Esophagus mucosa (tissue), 1 donor: ENCODE data around the gene CIAO2B. TPM values are rescaled to one million over a fixed set of nuclear protein-coding genes. Genes with fewer than 3 reads are reported as not detected.

Experiments used
- ATAC-seq: fragments of 200-7000 bp; cut with Tn5 transposase; one replicate; pipeline ENCODE4 v1.9.1; 2020
- total RNA-seq: library from RNA; stranded (reverse); gene quantifications from one replicate; pipeline ENCODE4 v1.2.4, GENCODE V29; 2023
- donor health status: DM: yes; HTN: yes; CAD: no.

Gene CIAO2B
- total RNA-seq, 1 donor from 2014 or later = 125 TPM

DNA sequence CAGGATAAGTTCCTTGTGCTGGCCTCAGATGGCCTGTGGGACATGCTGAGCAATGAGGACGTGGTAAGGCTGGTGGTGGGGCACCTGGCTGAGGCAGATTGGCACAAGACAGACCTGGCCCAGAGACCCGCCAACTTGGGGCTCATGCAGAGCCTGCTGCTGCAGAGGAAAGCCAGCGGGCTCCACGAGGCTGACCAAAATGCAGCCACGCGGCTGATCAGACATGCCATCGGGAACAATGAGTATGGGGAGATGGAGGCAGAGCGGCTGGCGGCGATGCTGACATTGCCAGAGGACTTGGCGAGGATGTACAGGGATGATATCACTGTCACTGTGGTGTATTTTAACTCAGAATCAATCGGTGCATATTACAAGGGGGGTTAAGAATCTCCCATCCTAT lies 48.7 kb downstream of the CIAO2B start:
- no peak for ATAC-seq

DNA sequence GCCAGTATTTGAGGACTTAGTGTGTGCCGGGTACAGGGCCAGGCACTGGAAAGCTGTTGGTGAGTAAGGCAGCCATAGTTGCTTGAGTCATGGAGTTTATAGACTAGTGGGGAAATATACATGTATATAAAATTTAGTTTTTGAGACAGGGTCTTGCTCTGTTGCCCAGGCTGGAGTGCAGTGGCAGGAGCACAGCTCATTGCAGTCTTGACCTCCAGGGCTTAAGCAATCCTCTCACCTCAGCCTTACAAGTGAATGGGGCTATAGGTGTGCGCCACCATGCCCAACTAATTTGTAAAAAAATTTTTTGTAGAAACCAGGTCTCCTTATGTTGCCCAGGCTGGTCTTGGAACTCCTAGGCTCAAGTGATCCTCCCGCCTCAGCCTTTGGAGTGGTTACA lies 51.5 kb downstream of the CIAO2B start:
- ATAC-seq = no peak

Other genes with a start within 250 kb of the CIAO2B start
- 13.1 TPM for gene CMTM4, start 237.7 kb downstream of the CIAO2B start, total RNA-seq
- gene DYNC1LI2, start 182.8 kb downstream of the CIAO2B start, total RNA-seq = 69.4 TPM
- gene TERB1, start 132.8 kb downstream of the CIAO2B start, total RNA-seq = 0.08 TPM
- gene NAE1, start 103.4 kb downstream of the CIAO2B start, total RNA-seq = 41.2 TPM
- gene CA7, start 90.0 kb downstream of the CIAO2B start, total RNA-seq = not detected
- gene PDP2, start 53.9 kb downstream of the CIAO2B start, total RNA-seq = 9.6 TPM
- gene CDH16, start 15.5 kb downstream of the CIAO2B start, total RNA-seq = 5.0 TPM
- gene RRAD, start 8.9 kb downstream of the CIAO2B start, total RNA-seq = 59.1 TPM
- gene CES2, start 1.1 kb upstream of the CIAO2B start, total RNA-seq = 151 TPM
- 1.1 TPM for gene CES3, start 26.9 kb upstream of the CIAO2B start, total RNA-seq
- 6.0 TPM for gene CES4A, start 54.2 kb upstream of the CIAO2B start, total RNA-seq
- gene CBFB, start 94.7 kb upstream of the CIAO2B start, total RNA-seq = 40.4 TPM
- gene PHAF1, start 175.5 kb upstream of the CIAO2B start, total RNA-seq = 12.1 TPM
- gene B3GNT9, start 216.6 kb upstream of the CIAO2B start, total RNA-seq = 3.7 TPM
- 18.0 TPM for gene TRADD, start 225.5 kb upstream of the CIAO2B start, total RNA-seq
- 5.5 TPM for gene FBXL8, start 225.6 kb upstream of the CIAO2B start, total RNA-seq
- 10.9 TPM for gene HSF4, start 230.3 kb upstream of the CIAO2B start, total RNA-seq
- 23.3 TPM for gene NOL3, start 236.1 kb upstream of the CIAO2B start, total RNA-seq
- 7.8 TPM for gene MATCAP1, start 249.6 kb upstream of the CIAO2B start, total RNA-seq